ENCODE measurements around the gene DCAF10.
"Not testable (repeated sequence)": the region's sequence is repeated elsewhere in the genome, so short reads cannot be mapped to it uniquely, and the experiment has no call there.

Gene DCAF10

DNA sequence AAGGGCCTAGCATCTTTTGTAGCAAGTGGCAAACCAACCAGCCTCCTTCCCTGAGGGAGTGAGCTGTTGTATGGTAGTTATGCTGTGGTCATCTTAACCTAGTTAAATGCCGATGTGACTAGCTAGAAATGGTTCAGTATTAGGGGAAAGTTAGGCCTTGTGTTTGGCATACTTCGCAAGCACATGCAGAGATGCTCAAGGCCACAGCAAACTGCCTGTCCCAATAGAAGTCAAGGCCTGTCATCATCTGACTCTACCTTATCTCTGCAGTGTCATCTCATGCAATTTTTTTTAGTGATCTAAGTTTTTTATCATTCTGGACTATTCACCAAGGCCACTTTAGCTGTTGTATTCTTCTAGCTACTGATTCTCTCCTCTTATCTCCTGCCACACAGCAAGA is 10.5 kb upstream of the DCAF10 start:
- DNase-seq (ENCODE audit: low read depth): no peak

DNA sequence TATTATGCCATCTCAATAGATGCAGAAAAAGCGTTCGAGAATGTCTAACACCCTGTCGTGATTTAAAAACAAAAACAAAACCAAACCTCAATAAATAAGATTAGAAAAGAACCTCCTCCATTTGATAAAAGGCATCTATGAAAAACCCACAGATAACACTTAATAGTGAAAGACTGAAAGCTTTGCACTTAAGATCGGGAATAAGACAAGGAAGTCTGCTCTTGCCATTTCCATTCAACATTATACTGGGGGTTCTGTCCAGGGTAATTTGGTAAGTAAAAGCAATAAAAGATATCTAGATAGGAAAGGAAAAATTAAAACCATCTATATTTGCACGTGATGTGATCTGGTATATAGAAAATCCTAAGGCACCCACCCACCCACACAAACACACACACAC is 8.5 kb upstream of the DCAF10 start:
- no peak for DNase-seq (ENCODE audit: low read depth)

DNA sequence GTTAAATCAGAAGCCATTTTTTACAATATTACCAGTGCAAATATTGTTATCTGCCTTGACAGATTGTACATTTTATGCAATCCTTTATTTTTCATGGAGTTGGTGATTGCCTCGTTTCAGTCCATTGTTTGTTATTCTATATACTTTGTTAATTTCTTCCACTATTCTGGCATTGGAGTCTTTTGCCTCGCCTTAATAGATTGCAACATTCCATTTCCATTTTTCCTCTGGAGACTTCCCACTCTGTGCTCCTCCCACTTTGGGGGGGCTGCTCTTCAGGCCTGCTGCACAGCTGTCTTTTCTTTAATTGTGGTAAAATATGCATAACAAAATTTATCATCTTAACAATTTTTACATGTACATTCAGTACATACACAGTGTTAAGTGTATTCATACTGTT is 4.4 kb upstream of the DCAF10 start:
- no peak for DNase-seq (ENCODE audit: low read depth)

DNA sequence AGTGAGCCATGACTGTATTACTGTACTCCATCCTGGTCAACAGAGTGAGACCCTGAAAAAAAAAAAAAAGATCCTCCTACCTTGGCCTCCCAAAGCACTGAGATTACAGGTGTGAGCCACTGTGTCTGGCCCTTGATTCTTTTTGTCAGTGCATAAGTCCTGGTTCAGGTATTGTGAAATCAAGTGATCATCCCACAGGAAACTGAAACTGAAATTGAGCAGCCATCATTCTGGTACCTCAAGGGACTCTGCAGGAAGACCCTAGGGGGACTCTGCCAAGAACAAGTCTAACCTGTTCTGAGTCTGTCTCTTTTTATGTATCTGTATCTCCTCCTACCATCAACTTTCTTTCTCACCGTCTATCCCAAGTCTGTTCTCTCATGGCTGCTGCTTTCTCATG is 1.9 kb upstream of the DCAF10 start:
- DNase-seq (ENCODE audit: low read depth): no peak

DNA sequence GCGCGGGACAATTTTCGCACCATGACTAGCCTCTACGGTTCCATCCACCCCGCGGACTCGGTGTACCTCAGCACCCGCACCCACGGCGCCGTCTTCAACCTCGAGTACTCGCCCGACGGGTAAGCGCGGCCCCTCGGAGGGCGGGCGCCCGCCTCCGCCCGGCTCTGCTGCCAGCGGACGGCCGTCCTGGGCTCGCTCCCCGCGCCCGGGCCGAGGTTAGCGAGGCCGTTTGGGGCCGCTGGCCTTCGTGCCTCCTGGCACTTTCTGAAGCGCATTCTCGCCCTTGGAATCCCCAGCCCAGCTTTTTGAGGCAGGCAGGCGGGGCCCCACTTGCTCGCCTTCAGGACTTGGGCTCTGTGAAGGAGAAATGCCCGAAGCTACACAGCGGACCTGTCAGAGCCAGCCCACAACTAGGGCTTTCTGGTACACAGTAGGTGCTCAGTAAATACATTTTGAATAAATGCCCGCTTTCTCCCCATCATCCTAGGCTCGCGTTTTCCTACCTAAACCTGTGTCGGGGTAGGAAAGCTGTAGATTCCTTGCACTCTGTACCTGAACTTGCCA is 772 bp downstream of the DCAF10 start:
- peak; percentile 18 for DNase-seq (ENCODE audit: low read depth)

DNA sequence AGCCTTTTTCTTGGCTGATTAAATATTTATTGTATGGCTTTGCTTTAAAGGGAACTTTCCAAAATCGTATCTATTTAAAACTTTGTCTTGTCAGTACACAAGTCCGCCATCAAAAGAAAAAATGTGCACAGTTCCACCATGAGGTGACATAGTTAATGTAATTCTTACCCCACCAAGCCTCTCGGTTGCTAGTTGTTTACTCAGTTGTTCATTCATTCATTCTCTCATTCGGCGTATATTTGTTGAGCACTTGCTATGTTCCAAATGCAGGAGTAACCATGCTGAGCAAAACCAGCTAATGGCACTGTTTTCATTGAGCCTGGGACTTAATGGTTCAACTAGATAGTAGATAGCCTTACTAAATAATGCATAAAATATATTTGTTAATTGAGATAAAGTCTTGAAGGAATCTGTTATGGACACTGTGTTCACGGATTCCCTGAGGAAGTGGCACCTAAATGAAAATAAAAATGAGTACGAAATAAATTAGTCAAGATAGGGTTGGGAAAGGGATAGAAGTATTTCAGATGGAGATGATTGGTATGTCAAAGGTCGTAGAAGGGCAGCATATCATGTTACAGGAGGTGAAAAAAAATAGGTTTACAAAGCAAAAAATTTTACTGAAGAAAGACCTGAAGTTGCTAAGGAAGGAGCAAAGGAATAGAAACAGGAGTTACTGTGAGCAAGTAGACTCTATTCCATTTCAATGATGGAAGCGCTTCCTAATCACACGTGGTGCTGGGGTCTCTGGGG is 1.5 kb downstream of the DCAF10 start:
- no peak for DNase-seq (ENCODE audit: low read depth)

DNA sequence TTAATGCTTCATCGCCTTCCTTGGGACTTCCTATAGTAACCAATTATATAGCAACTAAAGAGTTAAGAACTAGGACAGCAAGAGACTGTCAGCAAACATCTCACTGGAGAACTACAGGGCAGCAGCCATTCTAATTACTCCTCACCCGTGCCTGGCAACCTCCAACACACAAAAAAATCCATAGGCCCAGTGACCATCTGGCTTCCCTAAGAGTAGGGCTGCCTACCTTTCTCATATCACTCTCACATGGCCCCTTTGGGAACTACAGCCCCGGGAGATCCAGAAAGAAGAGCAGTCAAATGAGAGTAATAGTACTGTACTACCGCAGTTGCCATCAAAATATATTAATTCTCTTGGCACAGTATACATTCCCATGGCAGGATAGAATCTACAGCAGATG is 5.7 kb downstream of the DCAF10 start:
- DNase-seq (ENCODE audit: low read depth): no peak

DNA sequence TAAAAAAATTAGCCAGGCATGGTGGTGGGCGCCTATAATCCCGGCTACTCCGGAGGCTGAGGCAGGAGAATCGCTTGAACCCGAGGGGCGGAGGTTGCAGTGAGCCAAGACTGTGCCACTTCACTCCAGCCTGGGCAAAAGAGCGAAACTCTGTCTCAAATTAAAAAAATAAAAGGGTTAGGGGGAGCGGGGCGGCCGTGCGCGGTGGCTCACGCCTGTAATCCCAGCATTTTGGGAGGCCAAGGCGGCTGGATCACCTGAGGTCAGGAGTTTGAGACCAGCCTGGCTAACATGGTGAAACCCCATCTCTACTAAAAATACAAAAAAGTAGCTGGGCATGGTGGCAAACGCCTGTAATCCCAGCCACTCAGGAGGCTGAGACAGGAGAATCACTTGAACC is 9.1 kb downstream of the DCAF10 start:
- not testable (repeated sequence) for DNase-seq (ENCODE audit: low read depth)

DNA sequence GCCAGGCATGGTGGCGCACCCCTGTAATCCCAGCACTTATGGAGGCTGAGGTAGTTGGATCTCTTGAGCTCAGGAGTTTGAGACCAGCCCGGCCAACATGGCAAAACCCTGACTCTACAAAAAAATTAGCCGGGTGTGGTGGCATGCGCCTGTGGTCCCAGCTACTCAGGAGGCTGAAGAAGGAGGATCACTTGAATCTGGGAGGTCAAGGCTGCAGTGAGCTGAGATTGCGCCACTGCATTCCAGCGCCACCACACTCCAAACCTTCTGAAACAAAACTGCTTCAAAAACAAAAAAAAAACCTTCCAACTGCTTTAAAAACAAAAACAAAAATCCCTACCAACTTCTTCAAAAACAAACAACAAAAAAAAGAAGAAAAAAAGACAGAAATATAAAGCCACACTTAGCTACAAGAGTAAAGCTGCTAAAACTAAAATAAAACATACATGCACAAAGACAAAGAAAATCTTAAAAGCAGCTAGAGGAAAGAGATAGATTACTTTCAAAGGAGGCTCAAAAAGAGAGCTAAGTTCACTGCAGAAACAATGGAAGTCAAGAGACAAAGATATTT is 11.4 kb downstream of the DCAF10 start:
- no peak for DNase-seq (ENCODE audit: low read depth)

DNA sequence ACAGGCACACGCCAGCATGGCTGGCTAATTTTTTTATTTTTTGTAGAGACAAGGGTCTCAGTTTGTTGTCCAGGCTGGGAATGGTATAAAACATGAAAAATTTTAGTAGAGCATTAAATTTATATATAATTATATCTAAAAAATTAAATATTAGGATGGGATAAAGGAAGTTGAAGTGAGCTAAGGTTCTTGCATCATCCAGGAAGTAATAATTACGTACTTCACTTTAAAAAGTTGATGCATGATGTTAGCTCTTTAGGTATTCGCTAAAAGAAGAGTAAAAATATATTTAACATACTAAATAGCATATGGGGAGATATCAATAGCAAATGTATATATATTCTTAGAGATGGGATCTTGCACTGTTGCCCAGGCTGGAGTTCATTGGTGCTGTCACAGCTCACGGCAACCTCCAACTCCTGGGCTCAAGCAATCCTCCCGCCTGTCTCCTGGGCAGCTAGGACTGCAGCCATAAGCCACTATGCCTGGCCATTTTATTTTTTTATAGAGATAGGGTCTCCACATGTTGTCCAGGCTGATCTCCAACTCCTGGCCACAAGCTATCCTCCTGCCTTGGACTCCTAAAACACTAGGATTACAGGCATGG is 12.3 kb downstream of the DCAF10 start:
- DNase-seq (ENCODE audit: low read depth): no peak

DNA sequence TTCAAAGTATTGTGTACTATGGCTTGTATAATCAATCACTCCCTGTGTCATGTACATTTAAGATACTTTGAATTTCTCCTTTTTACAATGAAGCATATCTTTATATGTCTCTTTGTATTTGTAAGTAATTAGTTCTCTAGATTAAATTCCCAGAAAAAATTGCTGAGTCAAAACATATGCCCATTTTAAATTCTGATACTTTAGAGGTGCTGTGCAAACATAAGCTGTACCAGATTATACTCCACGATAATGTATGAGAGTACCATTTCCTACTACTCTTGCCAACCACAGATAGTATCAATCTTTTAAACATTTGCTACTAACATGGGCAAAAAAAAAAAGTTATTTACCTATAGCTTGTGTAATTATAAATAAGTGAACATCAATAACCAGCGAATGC is 18.3 kb downstream of the DCAF10 start:
- DNase-seq (ENCODE audit: low read depth): no peak

DNA sequence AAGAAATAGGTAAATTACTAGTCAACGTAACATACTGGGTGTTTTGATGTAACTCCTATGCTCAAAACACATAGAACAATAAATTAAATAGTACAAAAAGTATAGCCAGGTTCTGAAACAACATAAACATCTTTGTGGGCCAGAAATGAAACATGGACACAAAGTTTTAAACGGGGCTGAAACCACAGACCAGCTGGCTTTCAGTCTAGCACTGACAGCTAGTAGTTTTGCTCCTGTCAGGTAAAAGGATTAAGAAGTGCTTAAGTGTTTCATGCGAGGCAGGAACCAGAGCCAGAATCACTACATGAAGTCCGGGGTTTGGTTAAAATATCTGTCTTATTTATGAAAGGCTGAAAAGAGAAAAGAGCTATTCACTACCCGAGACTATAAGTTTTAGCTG is 19.5 kb downstream of the DCAF10 start:
- DNase-seq (ENCODE audit: low read depth): no peak

DNA sequence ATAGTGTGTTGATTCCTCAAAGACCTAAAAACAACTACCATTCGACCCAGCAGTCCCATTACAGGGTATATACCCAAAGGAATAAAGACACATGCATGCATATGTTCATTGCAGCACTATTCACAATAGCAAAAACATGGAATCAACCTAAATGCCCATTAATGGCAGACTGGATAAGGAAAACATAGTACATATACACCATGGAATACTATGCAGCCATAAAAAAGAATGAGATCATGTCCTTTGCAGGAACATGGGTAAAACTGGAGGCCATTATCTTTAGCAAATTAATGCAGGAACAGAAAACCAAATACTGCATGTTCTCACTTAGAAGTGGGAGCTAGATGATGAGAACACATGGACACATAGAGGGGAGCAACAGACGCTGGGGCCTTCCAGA is 24.6 kb downstream of the DCAF10 start:
- DNase-seq (ENCODE audit: low read depth): not testable (repeated sequence)

DNA sequence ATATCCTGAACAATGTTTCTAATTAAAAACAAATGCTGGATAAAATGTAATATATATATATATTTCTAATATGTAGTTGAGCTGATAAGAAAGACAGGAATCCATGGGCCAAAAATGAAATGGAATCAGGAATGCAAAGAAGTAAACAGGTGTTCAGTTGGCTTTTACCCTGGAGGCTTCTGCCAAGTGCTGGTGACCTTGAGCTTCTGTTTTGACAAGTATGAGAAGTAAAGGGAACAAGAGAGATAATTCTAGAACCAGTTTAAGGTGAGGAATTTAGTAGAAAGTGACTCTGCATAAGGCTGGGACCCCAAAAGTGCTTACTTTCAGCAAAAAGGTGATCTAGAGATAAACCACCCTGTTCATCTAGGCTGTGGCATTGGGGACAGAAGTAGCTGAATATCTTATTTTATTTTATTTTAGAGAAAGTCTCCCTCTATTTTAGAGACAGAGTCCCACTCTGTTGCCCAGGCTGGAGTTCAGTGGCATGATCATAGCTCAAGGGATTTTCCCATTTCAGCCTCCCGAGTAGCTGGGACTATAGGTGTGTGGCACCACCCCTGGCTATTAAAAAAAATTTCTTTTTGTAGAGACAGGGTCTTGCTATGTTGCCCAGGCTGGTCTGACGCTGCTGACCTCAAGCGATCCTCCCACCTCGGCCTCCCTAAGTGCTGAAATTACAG is 27.0 kb downstream of the DCAF10 start:
- DNase-seq (ENCODE audit: low read depth): no peak

DNA sequence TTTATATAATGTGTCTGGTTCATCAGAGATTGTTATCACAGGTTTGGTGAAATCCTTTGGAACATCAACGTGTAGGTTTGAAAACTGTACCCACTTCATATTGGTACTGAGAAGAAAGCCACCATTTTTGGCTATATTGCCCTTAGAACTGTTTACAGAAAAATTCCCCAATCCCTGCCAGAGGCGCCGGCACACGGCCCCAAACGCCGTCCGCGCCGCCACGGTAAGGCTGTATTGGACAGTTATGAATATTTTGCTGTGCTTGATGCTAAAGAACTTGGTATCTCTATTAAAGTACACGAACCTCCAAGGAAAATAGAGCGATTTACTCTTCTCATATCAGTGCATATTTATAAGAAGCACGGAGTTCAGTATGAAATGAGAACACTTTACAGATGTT is 35.2 kb downstream of the DCAF10 start:
- DNase-seq (ENCODE audit: low read depth): no peak

DNA sequence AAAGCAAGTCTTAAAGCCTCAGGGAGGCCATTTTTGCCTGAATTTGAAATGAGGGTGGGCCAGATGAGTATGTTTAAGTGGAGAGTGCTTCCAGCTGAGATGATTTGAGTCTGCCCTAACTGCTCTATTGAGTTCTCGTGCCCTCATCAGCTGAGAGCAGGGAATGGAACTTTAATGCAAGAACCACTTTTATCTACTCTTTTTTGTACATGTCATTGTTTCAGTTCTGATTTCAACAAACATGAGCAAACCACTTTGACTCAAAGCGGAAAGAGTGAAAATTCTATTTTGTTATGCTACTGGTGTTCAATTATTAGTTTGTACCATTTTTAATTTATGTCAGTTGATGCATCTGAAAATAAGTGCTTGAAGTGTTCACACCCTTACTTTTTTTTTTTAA is 35.8 kb downstream of the DCAF10 start:
- DNase-seq (ENCODE audit: low read depth): no peak

DNA sequence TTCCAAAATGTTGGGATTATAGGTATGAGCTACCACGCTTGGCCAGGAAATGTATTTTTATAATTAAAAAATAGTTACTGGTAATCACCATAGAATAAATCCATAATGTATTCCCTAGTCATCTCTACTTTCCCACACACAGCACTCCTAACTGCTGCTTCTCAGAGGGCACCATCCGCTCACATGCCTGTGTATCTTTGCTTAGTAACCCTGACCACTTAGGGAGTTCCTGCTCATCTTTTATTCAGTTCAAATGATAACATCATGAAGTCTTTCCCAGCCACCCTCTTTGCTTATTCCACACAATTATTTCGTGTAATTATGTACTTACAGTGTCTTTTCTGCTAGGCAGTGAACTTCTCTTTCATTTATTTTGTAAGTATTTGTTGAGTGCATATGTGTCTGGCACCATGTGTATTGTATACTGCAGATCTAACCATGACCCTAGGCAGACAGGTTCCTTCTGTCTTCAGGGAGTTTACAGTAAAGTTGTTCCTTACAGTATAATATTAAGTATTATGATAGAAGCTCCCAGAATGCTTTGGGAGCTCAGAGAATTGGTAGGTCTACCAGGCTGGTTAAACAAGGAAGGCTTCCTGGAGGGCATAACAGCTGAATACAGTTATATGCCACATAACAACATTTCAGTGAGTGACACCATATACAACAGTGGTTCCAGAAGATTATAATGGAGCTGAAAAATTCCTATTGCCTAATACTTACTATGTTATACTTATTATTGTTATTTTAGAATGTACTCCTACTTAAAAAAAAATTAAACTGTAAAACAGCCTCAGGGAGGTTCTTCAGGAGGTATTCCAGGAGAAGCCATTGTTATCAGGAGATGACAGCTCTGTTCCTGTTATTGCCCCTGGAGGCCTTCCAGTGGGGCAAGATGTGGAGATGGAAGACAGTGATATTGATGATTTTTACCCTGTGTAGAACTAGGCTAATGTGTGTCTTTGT is 39.2 kb downstream of the DCAF10 start:
- no peak for DNase-seq (ENCODE audit: low read depth)

DNA sequence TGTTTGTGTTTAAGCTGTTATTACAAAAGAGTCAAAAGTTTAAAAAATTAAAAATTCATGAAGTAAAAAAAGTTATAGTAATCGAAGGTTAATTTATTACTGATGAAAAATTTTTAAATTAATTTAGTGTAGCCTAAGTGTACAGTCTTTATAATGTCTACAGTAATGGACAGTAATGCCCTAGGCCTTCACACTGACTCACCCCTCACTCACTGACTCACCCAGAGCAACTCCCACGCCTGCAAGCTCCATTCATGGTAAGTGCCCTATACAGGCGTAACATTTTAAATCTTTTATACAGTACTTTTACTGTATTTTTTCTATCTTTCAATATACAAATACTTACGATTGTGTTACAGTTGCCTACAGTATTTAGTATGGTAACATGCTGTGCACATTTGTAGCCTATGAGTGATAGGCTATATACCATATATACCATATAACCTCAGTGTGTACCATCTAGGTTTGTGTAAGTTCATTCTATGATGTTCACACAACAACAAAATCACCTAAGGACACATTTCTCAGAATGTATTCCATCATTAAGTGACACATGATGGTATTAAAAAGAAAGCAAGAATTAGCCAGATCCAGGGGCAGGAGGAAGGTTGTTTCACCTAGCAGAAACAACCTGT is 40.1 kb downstream of the DCAF10 start:
- DNase-seq (ENCODE audit: low read depth): no peak

DNA sequence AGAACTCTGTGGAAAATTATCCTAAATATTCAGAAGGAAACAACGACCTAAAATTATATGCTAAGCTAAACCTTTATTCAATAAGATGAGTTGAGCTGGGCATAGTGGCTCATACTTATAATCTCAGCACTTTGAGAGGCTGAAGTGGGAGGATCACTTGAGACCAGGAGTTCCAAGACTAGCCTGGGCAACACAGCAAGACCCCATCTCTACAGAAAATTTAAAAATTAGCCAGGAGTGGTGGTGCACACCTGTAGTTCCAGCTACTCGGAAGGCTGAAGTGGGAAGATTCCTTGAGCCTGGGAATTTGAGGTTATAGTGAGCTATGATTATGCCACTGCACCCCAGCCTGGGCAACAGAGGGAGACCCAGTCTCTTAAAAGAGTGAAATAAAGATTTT is 51.6 kb downstream of the DCAF10 start:
- DNase-seq (ENCODE audit: low read depth): no peak

DNA sequence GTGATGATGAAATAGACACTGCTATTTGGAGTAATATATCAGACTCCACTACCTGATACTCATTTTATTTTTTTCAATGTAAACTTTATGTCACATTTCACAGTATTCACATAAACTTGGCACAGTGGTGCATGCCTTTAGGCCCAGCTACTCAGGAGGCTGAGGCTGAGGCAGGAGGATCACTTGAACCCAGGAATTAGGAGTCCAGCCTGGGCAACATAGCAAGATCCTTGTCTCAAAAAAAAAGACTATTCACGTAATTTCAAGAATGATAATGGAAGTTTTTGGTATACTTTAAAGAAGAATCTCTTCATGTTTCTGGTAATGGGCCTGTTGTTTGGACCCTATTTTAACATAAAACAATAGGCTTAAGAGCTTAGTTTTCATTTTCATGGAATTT is 56.0 kb downstream of the DCAF10 start:
- DNase-seq (ENCODE audit: low read depth): no peak

DNA sequence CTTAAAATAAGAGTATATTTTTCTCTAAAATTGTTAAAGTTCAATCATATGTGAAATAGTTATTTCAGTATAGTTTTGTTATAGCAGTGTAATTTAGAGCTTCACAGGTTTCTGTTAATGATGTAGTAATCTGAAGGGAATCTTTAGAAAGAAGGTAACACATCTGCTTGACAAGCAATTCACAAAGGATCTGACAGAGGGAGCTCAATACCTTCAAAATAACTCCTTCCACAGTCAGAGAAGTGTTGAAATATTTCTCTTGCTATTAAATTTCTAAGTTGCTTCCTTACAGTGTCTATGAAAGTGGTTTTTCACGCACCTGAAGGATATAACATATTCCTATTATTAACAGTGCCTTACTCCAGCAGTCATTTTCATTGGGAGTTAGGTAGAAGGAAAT is 58.4 kb downstream of the DCAF10 start:
- no peak for DNase-seq (ENCODE audit: low read depth)

All from stimulated activated CD8-positive, alpha-beta memory T cell treated with anti-CD3 and anti-CD28 coated beads, Interleukin-4, amount 100 ng/mL, for 24 hours (primary cell).